Measurements from ENCODE around the gene ANKRD24.
A peak's percentile ranks its signal among the peaks of the same experiment; 100 is the strongest.
"Not testable (repeated sequence)": the region's sequence is repeated elsewhere in the genome, so short reads cannot be mapped to it uniquely, and the experiment has no call there.

Gene ANKRD24

DNA sequence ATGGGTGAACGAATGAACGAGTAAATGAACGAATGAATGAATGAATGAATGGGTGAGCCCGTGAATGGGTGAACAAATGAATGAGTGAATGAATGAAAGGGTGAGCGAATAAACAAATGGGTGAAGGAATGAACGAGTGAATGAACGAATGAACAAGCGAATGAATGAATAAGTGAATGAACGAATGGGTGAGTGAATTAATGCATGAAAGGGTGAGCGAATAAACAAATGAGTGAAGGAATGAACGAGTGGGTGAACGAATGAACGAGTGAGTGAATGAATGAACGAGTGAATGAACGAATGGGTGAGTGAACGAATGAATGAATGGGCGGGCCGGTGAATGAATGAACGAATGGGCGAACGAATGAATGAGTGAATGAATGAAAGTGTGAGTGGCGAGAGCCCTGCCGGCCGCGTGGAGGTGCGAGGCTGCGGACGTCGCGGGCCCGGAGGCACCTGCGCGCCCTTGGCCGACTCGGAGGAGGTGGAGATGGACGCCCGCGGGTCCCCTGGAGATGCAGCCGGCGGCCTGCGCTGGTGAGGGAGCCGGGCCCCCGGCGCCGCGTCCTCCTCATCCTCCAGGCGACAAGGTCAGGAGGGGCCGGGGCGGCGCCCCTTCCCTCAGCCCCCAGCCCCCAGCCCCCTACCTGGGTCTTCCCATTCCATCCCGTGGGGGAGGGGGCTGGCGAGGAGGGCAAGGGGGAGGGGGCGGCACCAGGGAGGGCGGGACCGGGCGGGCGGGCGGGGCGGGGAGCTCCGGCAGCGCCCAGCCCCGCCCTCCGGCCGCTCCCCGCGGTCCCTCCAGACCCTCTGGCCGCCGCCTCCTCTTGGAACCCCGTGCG lies 15.4 kb downstream of the ANKRD24 start:
- no peak for DNase-seq

DNA sequence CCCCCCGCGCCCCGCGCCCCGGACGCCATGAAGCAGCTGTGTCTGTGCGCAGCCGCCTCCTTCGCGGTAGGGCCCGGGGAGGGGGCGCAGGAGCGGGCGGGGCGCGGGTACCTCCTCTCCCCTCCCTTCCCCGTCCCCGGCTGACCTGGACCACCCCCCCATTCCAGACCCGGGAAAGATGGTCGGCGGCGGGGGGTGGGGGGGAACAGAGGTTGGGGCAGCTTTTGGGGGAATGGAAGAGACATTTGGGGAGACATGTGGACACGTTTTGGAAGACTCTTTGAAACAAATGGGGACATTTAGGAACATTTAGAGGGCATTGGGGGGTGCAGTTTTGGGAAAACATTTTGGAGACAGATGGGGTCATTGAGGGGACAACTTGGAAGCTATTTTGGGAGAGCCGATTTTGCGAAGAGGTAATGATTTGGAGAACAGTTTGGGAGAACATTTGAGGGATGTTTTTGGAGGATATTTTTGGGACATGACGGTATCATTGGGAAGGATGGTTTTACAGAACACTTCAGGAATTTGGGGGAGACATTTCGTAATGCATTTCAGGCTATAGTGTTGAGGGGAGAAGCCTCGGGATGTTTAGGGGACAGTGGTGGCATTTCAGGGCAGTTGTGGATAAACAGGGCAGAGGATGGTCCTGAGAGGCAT lies 16.1 kb downstream of the ANKRD24 start:
- no peak for DNase-seq

DNA sequence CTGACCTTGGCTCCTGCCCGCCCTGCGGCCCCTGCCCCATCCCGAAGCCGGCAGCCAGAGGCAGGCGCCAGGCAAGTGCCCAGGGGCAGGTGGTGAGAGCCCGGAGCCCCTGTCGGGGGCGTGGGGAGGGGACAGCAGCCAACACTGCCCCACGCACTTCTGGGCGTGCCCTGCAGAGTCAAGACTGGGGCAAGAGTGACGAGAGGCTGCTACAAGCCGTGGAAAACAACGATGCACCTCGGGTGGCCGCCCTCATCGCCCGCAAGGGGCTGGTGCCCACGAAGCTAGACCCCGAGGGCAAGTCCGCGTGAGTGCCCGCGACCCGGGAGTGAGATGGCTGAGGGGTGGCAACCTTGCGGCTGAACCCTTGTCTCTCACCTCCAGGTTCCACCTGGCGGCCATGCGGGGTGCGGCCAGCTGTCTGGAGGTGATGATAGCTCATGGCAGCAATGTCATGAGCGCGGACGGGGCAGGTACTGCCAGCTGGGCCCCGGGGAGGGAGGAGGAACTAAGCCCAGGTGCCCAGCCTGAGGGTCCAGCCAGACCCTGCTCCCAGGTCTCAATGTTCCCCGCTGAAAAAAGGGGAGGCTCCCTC lies 17.3 kb downstream of the ANKRD24 start:
- DNase-seq = no peak

DNA sequence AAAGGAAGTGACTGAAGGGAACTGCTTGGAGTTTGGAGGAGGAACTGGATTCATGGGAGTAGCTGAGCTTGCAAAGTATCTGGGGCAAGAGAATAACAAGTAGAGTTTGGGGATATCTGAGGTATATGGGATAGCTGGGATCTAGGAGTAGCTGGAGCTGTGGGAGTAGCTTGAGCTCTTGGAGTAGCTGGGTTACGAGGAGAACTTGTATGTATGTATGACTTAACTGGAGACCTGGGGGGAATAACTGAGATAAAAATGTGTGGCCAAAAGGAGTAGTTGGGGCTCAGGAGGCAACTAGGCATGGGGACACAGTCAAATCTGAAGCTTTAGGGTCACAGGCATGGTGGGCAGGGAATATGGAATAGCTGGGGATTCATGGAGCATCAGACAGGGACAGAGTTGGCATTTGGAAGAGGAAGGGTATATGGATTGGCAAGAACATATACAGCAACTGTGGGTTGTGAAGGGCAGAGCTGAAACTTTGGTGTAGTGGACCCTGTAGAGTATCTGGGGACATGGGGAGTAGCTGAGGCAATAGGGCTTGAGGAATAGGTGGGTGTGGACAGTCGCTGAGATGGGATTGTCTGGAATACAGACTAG lies 18.6 kb downstream of the ANKRD24 start:
- DNase-seq = no peak

DNA sequence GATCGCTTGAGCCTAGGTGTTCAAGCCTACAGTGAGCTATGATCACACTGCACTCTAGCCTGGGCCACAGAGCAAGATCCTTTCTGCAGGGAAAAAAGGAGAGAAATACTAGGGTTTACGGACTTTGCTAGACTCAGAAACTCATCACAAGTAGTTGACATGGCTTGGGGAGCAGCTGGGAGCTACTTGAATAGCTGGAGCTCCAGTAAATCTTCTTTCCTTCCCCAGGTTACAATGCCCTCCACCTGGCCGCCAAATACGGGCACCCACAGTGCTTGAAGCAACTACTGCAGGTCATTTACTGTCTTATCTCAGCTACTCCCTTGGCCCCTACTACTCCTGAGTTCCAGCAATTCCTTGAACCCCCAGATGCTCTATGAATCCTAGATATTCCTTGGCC lies 19.3 kb downstream of the ANKRD24 start:
- no peak for DNase-seq

DNA sequence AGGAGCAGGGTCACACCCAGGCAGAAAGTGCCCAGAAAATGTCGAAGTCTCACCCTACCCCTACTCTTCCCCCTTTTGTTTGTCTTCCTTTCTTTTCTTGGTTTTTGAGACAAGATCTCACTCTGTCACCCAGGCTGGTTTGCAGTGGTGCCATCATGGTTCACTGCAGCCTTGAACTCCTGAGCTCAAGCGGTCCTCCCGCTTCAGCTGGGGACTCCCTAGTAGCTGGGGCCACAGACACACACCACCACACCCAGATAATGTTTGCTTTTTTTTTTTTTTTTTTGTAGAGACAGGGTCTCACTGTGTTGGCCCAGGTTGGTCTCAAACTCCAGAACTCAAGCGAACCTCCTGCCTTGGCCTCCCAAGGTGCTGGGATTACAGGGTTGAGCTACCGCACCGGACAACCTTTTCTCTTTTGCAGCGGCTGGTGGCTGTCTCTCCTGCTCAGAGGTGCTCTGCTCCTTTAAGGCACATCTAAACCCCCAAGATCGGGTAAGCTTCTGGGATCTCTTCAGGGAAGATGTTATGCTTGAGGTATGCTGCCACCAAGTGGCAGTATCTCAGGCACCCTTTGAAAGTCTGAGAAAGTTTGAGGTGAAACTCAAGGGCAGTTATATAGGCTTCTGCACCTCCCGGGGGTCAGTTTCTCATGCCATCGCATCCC lies 24.5 kb downstream of the ANKRD24 start:
- peak; percentile 21 to 26 for DNase-seq

DNA sequence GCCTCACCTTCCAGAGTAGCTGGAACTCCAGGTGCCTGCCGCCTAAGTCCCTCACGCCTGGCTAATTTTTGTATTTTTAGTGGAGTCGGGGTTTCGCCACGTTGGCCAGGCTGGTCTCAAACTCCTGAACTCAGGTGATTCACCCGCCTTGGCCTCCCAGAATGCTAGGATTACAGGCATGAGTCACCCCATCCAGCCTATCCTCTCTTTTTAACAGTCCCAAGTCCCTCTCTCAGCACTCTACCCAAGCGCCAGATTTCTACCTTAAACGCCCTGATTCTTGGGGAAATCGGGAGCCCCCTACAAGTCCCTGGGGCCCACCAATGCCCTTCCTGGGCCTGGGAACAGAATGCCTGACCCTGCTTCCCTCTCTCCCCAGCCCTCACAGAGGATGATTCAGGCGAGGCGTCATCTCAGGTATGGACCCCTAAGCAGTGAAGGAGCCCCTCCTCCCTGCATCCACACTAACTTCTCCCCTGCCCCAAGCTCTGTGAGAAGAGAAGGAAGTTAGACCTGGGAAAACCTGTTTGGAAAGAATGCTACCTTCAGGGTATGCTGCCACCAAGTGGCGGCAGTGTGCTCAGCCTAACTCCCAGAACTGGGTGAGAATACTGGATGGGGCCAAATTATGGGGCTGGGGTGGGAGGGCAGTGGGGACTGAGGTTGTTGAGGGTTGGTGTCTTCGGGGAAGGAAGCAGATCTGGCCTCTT lies 26.1 kb downstream of the ANKRD24 start:
- peak; percentile 7 to 31 for DNase-seq

DNA sequence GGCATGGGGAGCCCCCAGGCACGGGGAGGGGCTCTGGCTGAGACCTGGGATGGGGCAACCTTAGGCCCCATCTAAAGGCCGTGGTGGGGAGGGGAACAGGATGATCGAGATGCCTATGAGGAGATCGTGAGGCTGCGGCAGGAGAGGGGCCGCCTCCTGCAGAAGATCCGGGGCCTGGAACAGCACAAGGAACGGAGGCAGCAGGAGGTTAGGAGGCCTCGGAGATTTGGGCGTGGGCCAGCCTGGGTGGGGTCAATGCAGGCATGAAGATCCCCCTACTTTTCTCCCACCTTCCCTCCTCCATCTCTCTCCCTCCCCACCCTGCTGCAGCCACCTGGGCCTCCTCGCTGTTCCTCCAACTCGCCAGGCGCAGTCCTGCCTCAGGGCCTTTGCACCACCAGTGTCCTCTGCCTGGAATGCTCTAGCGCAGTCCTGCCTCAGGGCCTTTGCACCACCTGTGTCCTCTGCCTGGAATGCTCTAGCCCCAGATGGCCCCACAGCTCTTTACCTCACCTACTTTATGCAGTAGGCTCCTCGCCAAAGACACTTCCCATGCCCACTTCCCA lies 27.8 kb downstream of the ANKRD24 start:
- no peak for DNase-seq

DNA sequence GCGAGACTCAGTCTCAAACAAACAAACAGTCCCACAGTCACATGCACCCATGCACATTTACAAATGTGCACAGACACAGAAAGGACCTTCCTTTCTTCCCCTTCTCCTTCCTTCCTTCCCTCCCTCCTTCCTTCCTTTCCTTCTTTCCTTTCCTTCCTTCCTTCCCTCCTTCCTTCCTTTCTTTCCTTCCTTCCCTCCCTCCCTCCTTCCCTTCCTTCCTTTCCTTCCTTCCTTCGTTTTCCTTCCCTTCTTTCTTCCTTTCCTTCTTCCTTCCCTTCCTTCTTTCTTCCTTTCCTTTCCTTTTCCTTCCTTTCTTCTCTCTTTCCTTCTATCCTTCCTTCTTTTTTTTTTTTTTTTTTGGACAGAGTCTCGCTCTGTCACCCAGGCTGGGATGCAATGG lies 30.6 kb downstream of the ANKRD24 start:
- no peak for DNase-seq

DNA sequence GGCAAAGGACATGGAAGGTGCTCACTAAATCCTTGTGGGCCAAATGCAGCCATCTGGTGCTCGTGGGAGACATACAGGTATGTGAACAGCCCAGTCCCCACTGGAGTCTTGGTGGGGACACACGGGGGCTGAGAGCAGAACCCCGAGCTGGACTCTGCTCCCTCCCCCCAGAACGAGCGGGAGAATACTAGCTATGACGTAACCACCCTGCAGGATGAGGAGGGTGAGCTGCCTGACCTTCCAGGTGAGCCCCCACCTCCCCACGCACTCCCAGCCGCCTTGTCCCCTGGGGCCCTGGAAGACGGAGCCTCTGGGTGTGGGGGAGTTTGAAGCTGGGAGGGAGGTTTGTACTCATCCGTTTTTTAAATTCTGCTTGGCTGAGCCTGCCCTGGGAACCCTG lies 33.3 kb downstream of the ANKRD24 start:
- DNase-seq = no peak

DNA sequence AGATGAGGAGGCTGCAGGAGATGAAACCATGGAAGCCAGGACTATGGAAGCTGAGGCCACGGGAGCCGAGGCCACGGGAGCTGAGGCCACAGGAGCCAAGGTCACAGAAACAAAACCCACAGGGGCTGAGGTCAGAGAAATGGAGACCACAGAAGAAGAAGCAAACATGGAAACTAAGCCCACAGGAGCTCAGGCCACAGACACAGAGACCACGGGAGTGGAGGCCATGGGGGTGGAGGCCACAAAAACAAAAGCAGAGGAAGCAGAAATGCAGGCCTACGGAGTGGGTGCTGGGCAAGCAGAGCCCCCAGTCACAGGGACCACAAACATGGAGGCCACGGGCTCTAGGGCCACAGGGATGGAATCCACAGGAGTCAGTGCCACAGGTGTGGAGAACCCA lies 34.4 kb downstream of the ANKRD24 start:
- no peak for DNase-seq

DNA sequence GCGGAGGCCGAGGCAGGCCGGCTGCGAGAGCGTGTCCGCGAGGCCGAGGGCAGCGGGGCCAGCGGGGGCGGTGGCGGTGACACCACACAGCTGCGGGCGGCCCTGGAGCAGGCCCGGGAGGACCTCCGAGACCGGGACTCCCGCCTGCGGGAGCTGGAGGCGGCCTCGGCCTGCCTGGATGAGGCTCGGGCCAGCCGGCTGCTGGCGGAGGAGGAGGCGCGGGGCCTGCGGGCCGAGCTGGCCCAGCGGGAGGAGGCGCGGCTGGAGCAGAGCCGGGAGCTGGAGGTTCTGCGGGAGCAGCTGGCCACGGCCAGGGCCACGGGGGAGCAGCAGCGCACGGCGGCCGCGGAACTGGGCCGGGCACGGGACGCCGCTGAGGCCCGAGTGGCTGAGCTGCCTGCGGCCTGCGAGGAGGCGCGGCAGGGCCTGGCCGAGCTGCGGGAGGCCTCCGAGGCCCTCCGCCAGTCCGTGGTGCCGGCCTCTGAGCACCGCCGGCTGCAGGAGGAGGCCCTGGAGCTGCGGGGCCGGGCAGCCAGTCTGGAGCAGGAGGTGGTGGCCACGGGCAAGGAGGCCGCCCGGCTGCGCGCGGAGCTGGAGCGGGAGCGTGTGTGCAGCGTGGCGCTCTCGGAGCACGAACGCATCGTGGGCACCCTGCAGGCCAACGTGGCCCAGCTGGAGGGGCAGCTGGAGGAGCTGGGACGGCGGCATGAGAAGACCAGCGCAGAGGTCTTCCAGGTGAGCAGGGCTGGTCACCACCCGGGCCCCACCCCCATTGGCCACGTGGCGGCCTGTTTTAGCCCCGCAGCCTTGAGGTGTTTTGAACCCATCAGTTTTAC lies 35.2 kb downstream of the ANKRD24 start:
- no peak for DNase-seq

DNA sequence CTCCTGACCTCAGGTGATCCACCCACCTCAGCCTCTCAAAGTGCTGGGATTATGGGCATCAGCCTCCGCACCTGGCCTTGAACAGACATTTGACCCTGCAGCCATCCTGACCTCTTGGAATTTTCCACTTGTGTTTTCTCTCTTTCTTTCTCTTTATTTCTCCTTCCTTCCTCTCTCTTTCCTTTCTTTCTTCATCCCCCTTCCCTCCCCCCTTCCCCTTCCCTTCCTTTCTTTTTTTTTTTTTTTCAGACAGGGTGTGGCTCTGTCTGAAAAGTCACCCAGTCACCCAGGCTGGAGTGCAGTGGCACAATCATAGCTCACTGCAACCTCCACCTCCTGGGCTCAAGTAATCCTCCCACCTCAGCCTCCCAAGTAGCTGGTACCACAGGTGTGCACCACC lies 36.0 kb downstream of the ANKRD24 start:
- DNase-seq = not testable (repeated sequence)

DNA sequence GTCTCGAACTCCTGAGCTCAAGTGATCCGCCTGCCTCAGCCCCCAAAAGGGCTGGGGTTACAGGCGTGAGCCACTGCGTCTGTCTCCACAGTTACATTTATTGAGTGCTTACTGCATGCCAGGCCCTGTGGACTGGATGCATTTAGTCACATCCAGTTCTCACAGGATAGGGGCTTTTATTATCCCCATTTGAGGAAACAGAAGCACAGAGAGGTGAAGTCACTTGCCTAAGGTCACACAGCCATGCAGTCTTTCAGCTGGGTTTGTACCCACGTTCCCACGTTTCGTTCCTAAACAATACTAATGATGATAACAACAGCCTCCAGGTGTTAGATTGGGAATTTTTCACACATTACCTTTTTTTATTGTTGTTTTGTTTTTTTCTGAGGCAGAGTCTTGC lies 37.7 kb downstream of the ANKRD24 start:
- DNase-seq = no peak

DNA sequence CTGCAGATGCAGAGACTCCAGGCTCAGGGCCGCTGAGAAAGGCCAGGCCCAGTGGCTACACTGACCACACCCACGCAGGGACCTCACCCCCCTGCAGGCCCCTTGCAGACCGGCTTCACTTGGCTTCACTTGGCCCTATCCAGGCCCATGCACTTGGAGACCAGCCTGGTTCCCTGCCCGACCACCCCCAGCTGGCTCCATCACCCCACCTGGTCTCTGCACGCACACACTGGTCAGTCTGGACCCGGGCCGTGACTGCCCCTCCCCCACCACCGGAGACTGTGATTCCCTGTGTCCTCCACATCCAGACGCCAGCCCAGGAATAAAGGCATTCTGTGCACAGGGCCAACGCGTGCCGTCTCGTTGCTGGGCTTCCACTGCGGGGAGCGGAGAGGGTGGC lies 42.0 kb downstream of the ANKRD24 start:
- no peak for DNase-seq

DNA sequence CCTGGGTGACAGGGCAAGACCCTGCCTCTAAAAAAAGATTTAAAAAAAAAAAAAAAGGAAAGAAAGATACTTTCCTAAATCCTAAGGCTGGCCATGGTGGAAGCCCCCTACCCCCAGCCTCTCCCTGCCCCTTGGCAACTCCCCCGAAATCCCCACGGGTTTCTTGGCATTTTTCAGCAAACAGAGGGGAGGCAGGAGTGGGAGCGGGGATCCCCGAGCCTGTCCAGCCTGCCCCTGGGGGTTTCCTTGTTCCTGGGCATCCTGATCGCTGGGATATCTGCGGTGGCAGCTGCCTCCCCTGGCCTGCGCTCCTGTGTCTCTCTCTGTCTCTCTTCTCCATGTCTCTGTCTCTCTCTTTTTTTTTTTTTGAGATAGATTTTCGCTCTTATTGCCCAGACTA lies 43.4 kb downstream of the ANKRD24 start:
- DNase-seq = no peak

DNA sequence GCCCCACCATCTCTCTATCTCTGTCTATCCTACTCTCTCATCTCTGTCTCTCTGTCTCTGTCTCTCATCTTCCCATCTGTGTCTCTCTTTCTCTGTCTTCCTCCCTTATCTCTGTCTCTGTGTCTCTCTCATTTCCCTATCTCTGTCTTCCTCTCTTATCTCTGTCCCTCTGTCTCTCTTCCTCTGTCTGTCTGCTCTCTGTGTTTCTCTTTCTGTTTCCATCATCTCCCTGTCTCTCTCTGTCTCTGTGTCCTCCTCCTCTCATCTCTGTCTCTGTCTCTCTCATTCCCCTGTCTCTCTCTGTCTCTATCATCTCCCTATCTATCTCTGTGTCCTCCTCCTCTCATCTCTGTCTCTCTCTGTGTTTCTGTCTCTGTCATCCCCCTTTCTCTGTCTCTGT lies 45.3 kb downstream of the ANKRD24 start:
- DNase-seq = no peak

DNA sequence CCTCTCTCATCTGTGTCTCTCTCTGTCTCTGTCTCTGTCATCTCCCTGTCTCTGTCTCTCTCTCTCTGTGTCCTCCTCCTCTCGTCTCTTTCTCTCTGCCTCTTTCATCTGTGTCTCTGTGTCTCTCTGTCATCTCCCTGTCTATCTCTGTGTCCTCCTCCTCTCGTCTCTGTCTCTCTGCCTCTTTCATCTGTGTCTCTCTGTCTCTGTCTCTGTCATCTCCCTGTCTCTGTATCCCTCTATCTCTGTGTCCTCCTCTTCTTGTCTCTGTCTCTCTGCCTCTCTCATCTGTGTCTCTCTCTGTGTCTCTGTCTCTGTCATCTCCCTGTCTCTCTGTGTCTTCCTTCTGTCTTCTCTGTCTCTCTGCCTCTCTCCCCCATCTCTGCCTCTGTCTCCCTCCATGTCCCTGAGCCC lies 46.3 kb downstream of the ANKRD24 start:
- no peak for DNase-seq

DNA sequence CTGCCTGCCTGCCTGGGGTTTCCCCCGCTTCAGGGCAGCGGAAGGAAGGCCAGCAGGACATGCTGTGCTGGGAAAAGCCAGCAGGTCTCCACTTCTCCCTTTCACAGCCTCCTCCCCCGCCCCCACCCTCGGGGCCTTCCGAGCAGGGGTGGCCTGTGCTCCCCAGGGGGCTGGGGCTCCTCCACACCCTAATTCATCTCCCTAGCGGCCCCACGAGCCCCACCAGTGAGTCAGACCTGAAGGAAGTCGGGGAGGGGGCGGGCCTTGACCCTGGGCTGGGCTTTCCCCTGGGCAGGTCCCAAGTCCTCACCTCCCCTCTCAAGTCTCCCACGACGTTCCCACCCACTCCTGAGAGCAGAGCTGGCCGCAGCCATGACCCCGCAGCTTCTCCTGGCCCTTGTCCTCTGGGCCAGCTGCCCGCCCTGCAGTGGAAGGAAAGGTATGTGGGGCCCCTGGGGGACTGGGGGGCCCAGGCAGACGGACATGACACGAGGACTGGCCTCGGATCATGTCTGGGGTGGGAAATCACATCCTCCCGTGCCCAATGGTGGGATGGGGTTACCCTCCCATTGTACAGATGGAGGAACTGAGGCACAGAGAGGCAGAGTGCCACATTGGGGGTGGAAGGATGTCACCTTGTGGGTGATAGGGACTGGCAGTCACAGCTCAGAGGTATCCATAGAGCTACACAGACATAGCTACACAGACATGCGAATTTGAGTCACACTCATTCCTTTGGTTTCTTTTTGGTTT lies 46.9 kb downstream of the ANKRD24 start, which contains the start of gene EBI3:
EBI3 (plus strand) TSS at position 345 of the 753 bp plus-strand sequence; CDS start at position 373, 28 bp downstream.
- DNase-seq = peak; percentile 17 to 31

DNA sequence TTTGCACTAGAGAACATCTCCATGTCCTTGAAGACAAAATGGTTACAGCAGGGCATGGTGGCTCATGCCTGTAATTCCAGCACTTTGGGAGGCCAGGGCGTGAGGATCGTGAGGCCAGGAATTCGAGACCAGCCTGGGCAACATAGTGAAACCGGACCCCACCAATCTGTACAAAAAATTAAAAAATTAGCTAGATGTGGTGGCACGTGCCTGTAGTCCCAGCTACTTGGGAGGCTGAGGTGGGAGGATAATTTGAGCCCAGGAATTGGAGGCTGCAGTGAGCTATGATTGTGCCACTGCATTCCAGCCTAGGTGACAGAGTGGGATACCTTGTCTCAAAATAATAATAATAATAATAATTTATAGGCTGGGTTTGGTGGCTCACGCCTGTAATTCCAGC lies 47.7 kb downstream of the ANKRD24 start:
- not testable (repeated sequence) for DNase-seq

All from inflammatory macrophage (primary cell).